D721Med (cell line): Measurements from ENCODE around the gene LRRC3C.

ENCODE experiments used
- DNase-seq: peaks from one replicate; pipeline ENCODE4 v3.0.0; 2011; ENCODE audit warnings: low spot score; ENCODE audit not compliant: insufficient read length
- FAIRE-seq: peaks from 2 replicates; lab custom pipeline; 2011; peaks lifted over from hg19 to GRCh38; lab: Jason Lieb, UNC
- TF ChIP-seq, protein P1 (sequence below): IDR thresholded peaks from 2 replicates; pipeline ENCODE4 v1.5.1; 2012; ENCODE audit warnings: mild to moderate bottlenecking, control low read depth; ENCODE audit not compliant: insufficient read depth; ENCODE audit errors: missing control alignments

LRRC3C gene

DNA sequence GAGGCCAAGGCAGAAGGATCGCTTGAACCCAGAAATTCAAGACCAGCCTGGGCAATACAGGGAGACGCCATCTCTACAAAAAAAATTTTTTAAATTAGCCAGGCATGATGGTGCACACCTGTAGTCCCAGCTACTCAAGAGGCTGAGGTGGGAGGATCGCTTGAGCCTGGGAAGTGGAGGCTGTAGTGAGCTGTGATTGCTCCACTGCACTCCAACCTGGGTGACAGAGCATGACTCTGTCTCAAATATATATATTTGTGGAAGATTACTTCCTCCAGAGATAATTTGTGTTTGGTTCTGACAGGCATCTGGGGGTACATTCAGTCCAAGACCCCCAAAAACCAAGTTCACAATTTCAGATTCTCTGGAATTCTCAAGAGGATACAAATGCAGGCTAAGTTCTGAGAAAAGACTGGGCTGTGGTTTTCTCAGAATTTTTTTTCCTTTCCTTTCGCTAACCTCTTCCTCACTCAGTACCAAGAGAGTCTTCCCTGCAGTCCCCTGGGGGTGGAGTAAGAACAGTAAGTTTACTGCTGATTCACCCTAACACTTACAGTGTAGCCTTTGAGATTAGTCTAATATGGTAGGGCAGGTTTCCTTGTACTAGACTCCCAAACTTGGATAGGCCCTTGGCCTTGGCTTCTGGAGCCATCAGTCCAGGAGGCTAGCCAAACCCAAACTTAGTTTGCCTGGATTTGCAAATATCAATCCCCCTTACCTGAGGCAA lies 24.2 kb upstream of the LRRC3C start:
- no peak for FAIRE-seq
- DNase-seq = no peak
- TF ChIP-seq, protein P1, sequence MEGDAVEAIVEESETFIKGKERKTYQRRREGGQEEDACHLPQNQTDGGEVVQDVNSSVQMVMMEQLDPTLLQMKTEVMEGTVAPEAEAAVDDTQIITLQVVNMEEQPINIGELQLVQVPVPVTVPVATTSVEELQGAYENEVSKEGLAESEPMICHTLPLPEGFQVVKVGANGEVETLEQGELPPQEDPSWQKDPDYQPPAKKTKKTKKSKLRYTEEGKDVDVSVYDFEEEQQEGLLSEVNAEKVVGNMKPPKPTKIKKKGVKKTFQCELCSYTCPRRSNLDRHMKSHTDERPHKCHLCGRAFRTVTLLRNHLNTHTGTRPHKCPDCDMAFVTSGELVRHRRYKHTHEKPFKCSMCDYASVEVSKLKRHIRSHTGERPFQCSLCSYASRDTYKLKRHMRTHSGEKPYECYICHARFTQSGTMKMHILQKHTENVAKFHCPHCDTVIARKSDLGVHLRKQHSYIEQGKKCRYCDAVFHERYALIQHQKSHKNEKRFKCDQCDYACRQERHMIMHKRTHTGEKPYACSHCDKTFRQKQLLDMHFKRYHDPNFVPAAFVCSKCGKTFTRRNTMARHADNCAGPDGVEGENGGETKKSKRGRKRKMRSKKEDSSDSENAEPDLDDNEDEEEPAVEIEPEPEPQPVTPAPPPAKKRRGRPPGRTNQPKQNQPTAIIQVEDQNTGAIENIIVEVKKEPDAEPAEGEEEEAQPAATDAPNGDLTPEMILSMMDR = no peak

DNA sequence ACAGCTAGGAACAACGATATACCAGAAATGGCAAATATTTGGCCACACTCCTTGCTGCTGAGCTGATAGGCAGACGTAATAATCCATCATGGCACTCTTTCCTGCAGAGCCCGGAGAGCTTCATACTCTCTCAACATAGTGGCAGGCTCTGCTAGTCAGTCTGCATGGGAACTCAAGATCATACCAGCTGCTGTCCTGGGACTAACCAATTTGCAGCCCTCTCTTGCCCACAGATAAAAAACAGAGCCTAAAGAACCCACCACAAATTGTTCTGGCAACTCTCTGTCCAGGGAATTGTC lies 22.6 kb upstream of the LRRC3C start:
- FAIRE-seq (no peak), DNase-seq (no peak)
- TF ChIP-seq, protein P1 = no peak

- no peak for FAIRE-seq
- TF ChIP-seq, protein P1 = no peak
- DNase-seq = no peak
Measured at GRCh38 chr17:39908789-39909352, 18.7 kb upstream of the LRRC3C start.

DNA sequence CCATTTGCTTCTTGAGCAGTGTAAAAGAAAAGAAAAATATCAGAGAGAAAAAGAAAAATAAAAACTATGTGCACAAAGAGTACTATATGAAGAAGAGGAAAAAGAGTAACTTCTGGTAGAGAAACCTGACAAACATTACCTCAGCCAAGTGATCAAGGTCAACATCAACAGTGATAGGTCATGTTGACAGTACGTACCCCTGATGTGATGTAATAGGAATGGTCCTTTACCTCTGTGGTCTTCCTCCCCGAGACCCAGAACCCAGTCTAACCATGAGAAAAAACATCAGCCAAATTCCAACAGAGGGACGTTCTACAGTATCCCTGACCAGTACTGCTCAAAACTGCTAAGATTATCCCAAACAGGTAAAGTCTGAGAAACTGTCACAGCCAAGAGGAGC lies 13.5 kb upstream of the LRRC3C start:
- TF ChIP-seq, protein P1 = no peak
- FAIRE-seq (no peak), DNase-seq (no peak)

- DNase-seq (no peak), FAIRE-seq (no peak)
- TF ChIP-seq, protein P1 = no peak
Measured at GRCh38 chr17:39915559-39915958, 12.0 kb upstream of the LRRC3C start.

DNA sequence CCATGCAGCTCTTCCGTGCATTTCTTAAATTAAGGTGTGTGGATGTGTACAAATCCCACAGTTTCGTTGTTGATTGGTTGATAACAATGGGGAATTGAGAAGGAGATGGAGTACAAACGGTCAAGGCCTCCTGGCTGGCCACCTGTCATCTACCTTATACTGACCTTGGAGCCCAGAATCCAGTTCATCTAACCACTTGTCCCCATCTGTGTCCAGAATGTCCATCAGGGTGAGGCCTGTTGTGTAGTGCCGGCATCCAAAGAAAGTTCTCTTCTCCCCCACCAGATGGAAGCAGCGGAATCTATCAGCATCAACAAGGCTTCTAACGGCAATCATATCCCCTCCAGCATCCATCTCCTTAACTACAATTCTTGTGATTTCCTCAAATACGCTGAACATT lies 10.6 kb upstream of the LRRC3C start:
- TF ChIP-seq, protein P1 = no peak
- DNase-seq = no peak
- no peak for FAIRE-seq

DNA sequence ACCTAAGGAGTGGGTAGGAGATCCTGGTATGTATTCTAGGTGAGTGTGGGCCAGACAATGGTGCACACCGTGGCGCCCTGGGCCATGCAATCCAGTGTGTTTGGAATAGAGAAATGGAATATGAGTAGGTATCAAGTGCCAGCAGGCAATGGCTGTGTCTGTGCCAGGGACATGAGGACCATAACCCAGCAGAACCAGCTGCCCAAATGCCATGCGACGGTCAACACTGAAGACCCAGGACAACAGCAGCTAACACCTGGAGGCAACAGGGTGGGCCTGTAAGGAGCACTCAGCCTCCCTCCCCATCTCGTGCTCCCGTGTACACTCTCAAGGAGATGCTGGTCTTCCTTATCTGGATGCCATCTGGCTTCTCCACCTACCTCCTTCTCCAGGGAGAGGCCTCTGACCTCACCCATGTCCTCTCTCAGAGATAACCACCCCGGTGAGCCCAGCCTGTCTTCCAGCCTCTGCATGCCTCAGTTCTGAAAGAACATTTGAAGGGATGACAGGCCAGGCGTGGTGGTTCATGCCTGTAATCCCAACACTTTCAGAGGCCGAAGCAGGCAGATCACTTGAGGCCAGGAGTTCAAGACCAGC lies 8.3 kb upstream of the LRRC3C start:
- no peak for FAIRE-seq

More for the DNA sequence above, 8.3 kb upstream of the LRRC3C start:
- TF ChIP-seq, protein P1 = no peak
- no peak for DNase-seq
